ENCODE results near the gene SORT1.

- TF ChIP-seq CTCF (conservative IDR thresholded peaks at IDR 0.05; ENCODE audit: low read depth, low read length) = peak; percentile 97
- TF ChIP-seq EZH2 (IDR thresholded peaks at IDR 0.05; ENCODE audit: borderline replicate concordance, low read depth, low read length, poor library complexity, severe bottlenecking) = no peak
Observed at GRCh38 chr1:109263597-109264378, 133.9 kb downstream of the SORT1 start.

Data from A673 (cell line).